ENCODE results near the gene WDR93.

WDR93 gene

GRCh38 chr15:89693091-89693490 is 2.5 kb downstream of the WDR93 start:
- no peak for DNase-seq

GRCh38 chr15:89693696-89694095 is 3.1 kb downstream of the WDR93 start:
- no peak for DNase-seq

GRCh38 chr15:89695198-89695597 is 4.6 kb downstream of the WDR93 start:
- no peak for DNase-seq

GRCh38 chr15:89704411-89704810 is 13.8 kb downstream of the WDR93 start:
- no peak for DNase-seq

GRCh38 chr15:89707577-89707976 is 17.0 kb downstream of the WDR93 start:
- DNase-seq = no peak

GRCh38 chr15:89714775-89715174 is 24.2 kb downstream of the WDR93 start:
- DNase-seq = no peak

- DNase-seq = no peak
Measured at GRCh38 chr15:89723031-89723430, 32.4 kb downstream of the WDR93 start.

GRCh38 chr15:89724621-89725020 is 34.0 kb downstream of the WDR93 start:
- DNase-seq = no peak

- no peak for DNase-seq
Measured at GRCh38 chr15:89725064-89725463, 34.5 kb downstream of the WDR93 start.

GRCh38 chr15:89728254-89728653 is 37.6 kb downstream of the WDR93 start:
- no peak for DNase-seq

- DNase-seq = no peak
Measured at GRCh38 chr15:89731275-89731674, 40.7 kb downstream of the WDR93 start.

- DNase-seq = no peak
Measured at GRCh38 chr15:89732451-89733172, 42.0 kb downstream of the WDR93 start.

- DNase-seq = no peak
Measured at GRCh38 chr15:89735773-89736172, 45.2 kb downstream of the WDR93 start.

GRCh38 chr15:89740137-89740536 is 49.5 kb downstream of the WDR93 start:
- DNase-seq = peak; percentile 44

GRCh38 chr15:89743011-89743410 is 52.4 kb downstream of the WDR93 start:
- no peak for DNase-seq

- no peak for DNase-seq
Measured at GRCh38 chr15:89743594-89743993, 53.0 kb downstream of the WDR93 start.

GRCh38 chr15:89745131-89745530 is 54.5 kb downstream of the WDR93 start:
- DNase-seq = no peak

- no peak for DNase-seq
Measured at GRCh38 chr15:89745768-89746167, 55.2 kb downstream of the WDR93 start.

- no peak for DNase-seq
Measured at GRCh38 chr15:89746386-89746780, 55.8 kb downstream of the WDR93 start.

GRCh38 chr15:89747708-89748682 is 57.4 kb downstream of the WDR93 start:
- DNase-seq = no peak

- no peak for DNase-seq
Measured at GRCh38 chr15:89749054-89749453, 58.4 kb downstream of the WDR93 start.

- DNase-seq = no peak
Measured at GRCh38 chr15:89749526-89749925, 58.9 kb downstream of the WDR93 start.

- DNase-seq = no peak
Measured at GRCh38 chr15:89749951-89750559, 59.4 kb downstream of the WDR93 start.
